CD4-positive, alpha-beta T cell (primary cell): ENCODE results near the gene IFI27L1. TPM values are rescaled to one million over a fixed set of nuclear protein-coding genes. Genes with fewer than 3 reads are reported as not detected.

Source experiments
- ATAC-seq: fragments of 200-7000 bp; cut with Tn5 transposase; one replicate; pipeline ENCODE4 v1.10.0; 2022; ENCODE audit warnings: mild to moderate bottlenecking; ENCODE audit not compliant: poor library complexity
- CTCF ChIA-PET: fragments of 350-600 bp; sonication (Branson Sonifier 250); formaldehyde crosslinking; loops from one replicate; lab custom pipeline; 2021; ENCODE audit warnings: antibody characterized with exemption, inconsistent platforms; lab: Charles Lee
- POLR2A ChIA-PET: fragments of 350-600 bp; sonication (Branson Sonifier 250); formaldehyde crosslinking; loops from one replicate; lab custom pipeline; 2021; ENCODE audit warnings: antibody characterized with exemption, inconsistent platforms; lab: Charles Lee
- DNase-seq, 14 experiments: peaks; one replicate each; pipeline ENCODE4 v3.0.0-alpha.2; 2013 to 2020; ENCODE audit warnings: mixed read lengths in 2 of 14
- H3K27ac ChIP-seq, 2 donors: one replicate each; pipeline versions ENCODE4 v1.5.1 to v1.7.0; 2013; ENCODE audit warnings: low read length in 2 of 2, low read depth in 1 of 2, mild to moderate bottlenecking in 1 of 2
- H3K27me3 ChIP-seq, 2 experiments: 1 replicate in 1 of 2; 2 replicates in 1 of 2; pipeline versions ENCODE4 v1.6.1 to v1.7.0; 2013; ENCODE audit warnings: low read length in 2 of 2, control low read depth in 1 of 2, mild to moderate bottlenecking in 1 of 2, moderate library complexity in 1 of 2; ENCODE audit not compliant: insufficient read depth in 2 of 2, control insufficient read depth in 1 of 2
- H3K36me3 ChIP-seq: one replicate; pipeline ENCODE4 v1.6.1; 2013; ENCODE audit warnings: low read length, control low read depth; ENCODE audit not compliant: insufficient read depth
- H3K4me1 ChIP-seq: one replicate; pipeline ENCODE4 v1.6.1; 2013; ENCODE audit warnings: low read length, control low read depth; ENCODE audit not compliant: insufficient read depth
- H3K4me3 ChIP-seq: one replicate; pipeline ENCODE4 v1.5.1; 2013; ENCODE audit warnings: mild to moderate bottlenecking, low read length, moderate library complexity
- H3K9me3 ChIP-seq, 2 experiments: 1 replicate in 1 of 2; 2 replicates in 1 of 2; pipeline versions ENCODE4 v1.6.1 to v1.7.0; 2013; ENCODE audit warnings: low read length in 2 of 2, mild to moderate bottlenecking in 2 of 2, control low read depth in 1 of 2, moderate library complexity in 1 of 2; ENCODE audit not compliant: control insufficient read depth in 1 of 2, insufficient read depth in 1 of 2
- H3K27ac Mint-ChIP-seq: one replicate; pipeline ENCODE4 v1.8.0; 2020; ENCODE audit warnings: mixed read lengths
- H3K27me3 Mint-ChIP-seq: one replicate; pipeline ENCODE4 v1.8.0; 2021; ENCODE audit warnings: mixed read lengths
- H3K36me3 Mint-ChIP-seq: one replicate; pipeline ENCODE4 v1.8.0; 2021; ENCODE audit warnings: low read depth, mixed read lengths
- H3K4me1 Mint-ChIP-seq: one replicate; pipeline ENCODE4 v1.8.0; 2021; ENCODE audit warnings: low read depth, mixed read lengths
- H3K4me3 Mint-ChIP-seq: one replicate; pipeline ENCODE4 v1.8.0; 2020; ENCODE audit warnings: mild to moderate bottlenecking, mixed read lengths
- H3K9me3 Mint-ChIP-seq: one replicate; pipeline ENCODE4 v1.8.0; 2020; ENCODE audit warnings: mixed read lengths
- CTCF ChIP-seq: fragments of 200-600 bp; IDR thresholded peaks from one replicate; pipeline ENCODE4 v1.8.0; 2022; ENCODE audit warnings: antibody characterized with exemption, mild to moderate bottlenecking
- intact Hi-C, 2 experiments: fragments of 100-400 bp; cut with DNase I in 1 of 2; cut with micrococcal nuclease in 1 of 2; formaldehyde crosslinking; loops; one replicate each; pipeline versions ENCODE4 v1.15.1 to v1.9.0; 2023 to 2025; cut with DNase I, micrococcal nuclease
- total RNA-seq, 174 experiments: library from RNA in 2 of 174; stranded (reverse) in 2 of 174; gene quantifications; one replicate each; pipeline ENCODE4 v1.2.3 and lab custom pipeline; 2021 to 2026

The IFI27L1 gene
- total RNA-seq, 2 experiments from 2014 or later: 14.1 to 14.3 TPM

GRCh38 chr14:94056579-94057308 lies 24.4 kb upstream of the IFI27L1 start:
- Mint-ChIP-seq H3K9me3 (no peaks in the 10 kb centered on the region), H3K27ac (peak overlapping the region; percentile 65), H3K4me1 (peaks cover 66% of the 10 kb centered on the region), H3K27me3 (no peaks in the 10 kb centered on the region), H3K36me3 (peaks cover 98% of the 10 kb centered on the region), H3K4me3 (no peak overlapping the region)
- POLR2A ChIA-PET: interaction anchor here (0.6 to 2.0 kb wide), 3 partner anchors 12 to 142 kb away, joined by 3 to 11 read pairs (median 3); partner anchors contain the start of genes DDX24 and IFI27L1
- Histone ChIP-seq H3K27me3 (no peaks in the 10 kb centered on the region), H3K36me3 (peaks cover 97% of the 10 kb centered on the region), H3K4me1 (peaks cover 36% of the 10 kb centered on the region), H3K9me3 (no peaks in the 10 kb centered on the region), H3K27ac (no peak overlapping the region), H3K4me3 (no peak overlapping the region)
- no peak for TF ChIP-seq CTCF
- DNase-seq (peak in 3 of 14 experiments; percentile 27 to 59 (median 36)), ATAC-seq (no peak)
- intact Hi-C loops: no loop called here
- CTCF ChIA-PET: interaction anchor here (0.8 kb wide), 1 partner anchor 20 kb away, joined by 3 read pairs; no protein-coding TSS in a partner anchor

- Histone ChIP-seq H3K9me3 (no peaks in the 10 kb centered on the region), H3K36me3 (peaks cover 97% of the 10 kb centered on the region), H3K27ac (no peak overlapping the region), H3K4me1 (peaks cover 40% of the 10 kb centered on the region), H3K27me3 (no peaks in the 10 kb centered on the region), H3K4me3 (no peak overlapping the region)
- ChIA-PET POLR2A (interaction anchor here (2.0 kb wide), 1 partner anchor 22 kb away, joined by 11 read pairs; the partner anchor contains the start of genes DDX24 and IFI27L1), CTCF (interaction anchor here (1.6 to 2.0 kb wide), 2 partner anchors 22 to 128 kb away, joined by 3 to 7 read pairs; no protein-coding TSS in a partner anchor)
- Mint-ChIP-seq H3K4me1 (peaks cover 74% of the 10 kb centered on the region), H3K4me3 (no peak overlapping the region), H3K27me3 (no peaks in the 10 kb centered on the region), H3K27ac (no peak overlapping the region), H3K36me3 (peaks cover 99% of the 10 kb centered on the region), H3K9me3 (no peaks in the 10 kb centered on the region)
- ATAC-seq (no peak), DNase-seq (peak in 1 of 14 experiments; percentile 1)
- TF ChIP-seq CTCF: no peak
- intact Hi-C loops: no loop called here
These were observed 22.9 kb upstream of the IFI27L1 start for GRCh38 chr14:94058128-94058673.

- Histone ChIP-seq H3K9me3 (no peaks in the 10 kb centered on the region), H3K27ac (no peak overlapping the region), H3K36me3 (peaks cover 96% of the 10 kb centered on the region), H3K4me3 (no peak overlapping the region), H3K4me1 (peaks cover 40% of the 10 kb centered on the region), H3K27me3 (no peaks in the 10 kb centered on the region)
- ATAC-seq (no peak), DNase-seq (no peak)
- TF ChIP-seq CTCF: no peak
- peaks cover 100% of the 10 kb centered on the region for H3K36me3 Mint-ChIP-seq
- peaks cover 78% of the 10 kb centered on the region for H3K4me1 Mint-ChIP-seq
- intact Hi-C loops: no loop called here
- peak overlapping the region; percentile 26 for H3K27ac Mint-ChIP-seq
- CTCF ChIA-PET: interaction anchor here (1.6 to 2.0 kb wide), 2 partner anchors 22 to 128 kb away, joined by 3 to 7 read pairs; no protein-coding TSS in a partner anchor
- POLR2A ChIA-PET: no interaction called here
- H3K4me3 Mint-ChIP-seq: no peak overlapping the region
- H3K9me3 Mint-ChIP-seq: no peaks in the 10 kb centered on the region
- no peaks in the 10 kb centered on the region for H3K27me3 Mint-ChIP-seq
These were observed 22.4 kb upstream of the IFI27L1 start for GRCh38 chr14:94058674-94059138.
